ACC112 (cell line): ENCODE results near the gene ING3.

ENCODE experiments used
- H2AFZ ChIP-seq: fragments of 200-600 bp; sonication (generic); one replicate; pipeline ENCODE4 v1.6.0; 2017; ENCODE audit warnings: antibody characterized with exemption, low read length; ENCODE audit not compliant: unreplicated experiment
- H3K27ac ChIP-seq: fragments of 200-600 bp; sonication (generic); 2 replicates; pipeline ENCODE4 v1.5.1; 2014; ENCODE audit warnings: low read depth, mild to moderate bottlenecking, antibody characterized with exemption, low read length, moderate library complexity
- H3K27me3 ChIP-seq: fragments of 200-600 bp; sonication (generic); 2 replicates; pipeline ENCODE4 v1.6.1; 2014; ENCODE audit warnings: mild to moderate bottlenecking, antibody characterized with exemption, low read length, moderate library complexity, mixed read lengths; ENCODE audit not compliant: insufficient read depth
- H3K36me3 ChIP-seq: fragments of 200-600 bp; sonication (generic); 2 replicates; pipeline ENCODE4 v1.6.1; 2016; ENCODE audit warnings: mild to moderate bottlenecking, antibody characterized with exemption, low read length, moderate library complexity, mixed read lengths; ENCODE audit not compliant: insufficient read depth
- H3K4me1 ChIP-seq: fragments of 200-600 bp; sonication (generic); one replicate; pipeline ENCODE4 v1.6.1; 2016; ENCODE audit warnings: low read length, mixed read lengths; ENCODE audit not compliant: insufficient read depth, unreplicated experiment, control insufficient read depth
- H3K4me3 ChIP-seq: fragments of 200-600 bp; sonication (generic); 2 replicates; pipeline ENCODE4 v1.5.1; 2014; ENCODE audit warnings: mild to moderate bottlenecking, low read depth, low read length
- H3K79me2 ChIP-seq: fragments of 200-600 bp; sonication (generic); one replicate; pipeline ENCODE4 v1.6.0; 2016; ENCODE audit warnings: low read length; ENCODE audit not compliant: control insufficient read depth, unreplicated experiment, insufficient read depth

Gene ING3

GRCh38 chr7:120950539-120951308 is at the start of gene ING3:
Gene ING3 (plus strand): TSS chr7:120950777. CDS start chr7:120950897, 120 bp downstream.
- H3K36me3 ChIP-seq: peaks cover 6% of the 10 kb centered on the region
- H3K4me3 ChIP-seq: peak within 1 kb of the TSS; percentile 96
- H2AFZ ChIP-seq: peak within 1 kb of the TSS; percentile 92
- peaks cover 12% of the 10 kb centered on the region for H3K79me2 ChIP-seq
- peak within 1 kb of the TSS; percentile 95 for H3K27ac ChIP-seq
- no peaks in the 10 kb centered on the region for H3K27me3 ChIP-seq
- H3K4me1 ChIP-seq: peaks cover 7% of the 10 kb centered on the region

- Histone ChIP-seq H3K36me3 (no peaks in the 10 kb centered on the region), H2AFZ (no peak overlapping the region), H3K4me1 (no peaks in the 10 kb centered on the region), H3K27ac (no peak overlapping the region), H3K4me3 (no peak overlapping the region), H3K27me3 (no peaks in the 10 kb centered on the region), H3K79me2 (no peaks in the 10 kb centered on the region)
Observed at GRCh38 chr7:120915314-120916105, 35.1 kb upstream of the ING3 start.

- no peak overlapping the region for H3K27ac ChIP-seq
- no peaks in the 10 kb centered on the region for H3K27me3 ChIP-seq
- H3K4me3 ChIP-seq: no peak overlapping the region
- H2AFZ ChIP-seq: no peak overlapping the region
- H3K4me1 ChIP-seq: no peaks in the 10 kb centered on the region
- H3K36me3 ChIP-seq: no peaks in the 10 kb centered on the region
- H3K79me2 ChIP-seq: no peaks in the 10 kb centered on the region
Observed at GRCh38 chr7:120916121-120916520, 34.5 kb upstream of the ING3 start.

- Histone ChIP-seq H2AFZ (no peak overlapping the region), H3K4me3 (no peak overlapping the region), H3K36me3 (no peaks in the 10 kb centered on the region), H3K27me3 (no peaks in the 10 kb centered on the region), H3K4me1 (no peaks in the 10 kb centered on the region), H3K79me2 (no peaks in the 10 kb centered on the region), H3K27ac (no peak overlapping the region)
Observed at GRCh38 chr7:120916538-120916937, 34.0 kb upstream of the ING3 start.

GRCh38 chr7:120919466-120919865 is 31.1 kb upstream of the ING3 start:
- Histone ChIP-seq H3K27me3 (no peaks in the 10 kb centered on the region), H3K27ac (no peak overlapping the region), H3K79me2 (no peaks in the 10 kb centered on the region), H3K4me1 (no peaks in the 10 kb centered on the region), H3K36me3 (no peaks in the 10 kb centered on the region), H2AFZ (no peak overlapping the region), H3K4me3 (no peak overlapping the region)

GRCh38 chr7:120920034-120920433 is 30.5 kb upstream of the ING3 start:
- Histone ChIP-seq H3K27me3 (no peaks in the 10 kb centered on the region), H2AFZ (no peak overlapping the region), H3K4me3 (no peak overlapping the region), H3K4me1 (no peaks in the 10 kb centered on the region), H3K36me3 (no peaks in the 10 kb centered on the region), H3K79me2 (no peaks in the 10 kb centered on the region), H3K27ac (no peak overlapping the region)

GRCh38 chr7:120920591-120921274 is 29.8 kb upstream of the ING3 start:
- Histone ChIP-seq H3K27me3 (no peaks in the 10 kb centered on the region), H3K4me3 (no peak overlapping the region), H3K4me1 (no peaks in the 10 kb centered on the region), H3K79me2 (no peaks in the 10 kb centered on the region), H2AFZ (no peak overlapping the region), H3K36me3 (no peaks in the 10 kb centered on the region), H3K27ac (no peak overlapping the region)

GRCh38 chr7:120924837-120925236 is 25.7 kb upstream of the ING3 start:
- H3K4me1 ChIP-seq: no peaks in the 10 kb centered on the region
- no peaks in the 10 kb centered on the region for H3K79me2 ChIP-seq
- H2AFZ ChIP-seq: no peak overlapping the region
- no peak overlapping the region for H3K4me3 ChIP-seq
- H3K36me3 ChIP-seq: no peaks in the 10 kb centered on the region
- no peak overlapping the region for H3K27ac ChIP-seq
- H3K27me3 ChIP-seq: no peaks in the 10 kb centered on the region

- Histone ChIP-seq H3K36me3 (no peaks in the 10 kb centered on the region), H2AFZ (no peak overlapping the region), H3K4me3 (no peak overlapping the region), H3K4me1 (no peaks in the 10 kb centered on the region), H3K27me3 (no peaks in the 10 kb centered on the region), H3K79me2 (no peaks in the 10 kb centered on the region), H3K27ac (no peak overlapping the region)
Observed at GRCh38 chr7:120925392-120925791, 25.2 kb upstream of the ING3 start.

- Histone ChIP-seq H3K79me2 (no peaks in the 10 kb centered on the region), H3K4me3 (no peak overlapping the region), H3K27me3 (no peaks in the 10 kb centered on the region), H3K36me3 (no peaks in the 10 kb centered on the region), H3K27ac (no peak overlapping the region), H2AFZ (no peak overlapping the region), H3K4me1 (peaks cover 5% of the 10 kb centered on the region)
Observed at GRCh38 chr7:120926943-120927346, 23.6 kb upstream of the ING3 start.
